Central memory CD8-positive, alpha-beta T cell (primary cell): ENCODE results near the gene PPM1H.
A peak's percentile ranks its signal among the peaks of the same experiment; 100 is the strongest.

Experiments used
- ATAC-seq: fragments of 150-1000 bp; cut with Tn5 transposase; replicated peaks from 2 replicates; pipeline ENCODE4 v1.10.0; 2022; ENCODE audit warnings: mild to moderate bottlenecking, moderate FRiP score, moderate number of reproducible peaks; ENCODE audit not compliant: poor library complexity, severe bottlenecking; ENCODE audit errors: extremely low read depth
- DNase-seq, 2 donors: peaks; one replicate each; pipeline ENCODE4 v3.0.0; 2021; ENCODE audit warnings: low spot score in 2 of 2
- H3K27ac Mint-ChIP-seq: one replicate; pipeline ENCODE4 v1.8.0; 2022; ENCODE audit warnings: low read depth, mild to moderate bottlenecking, moderate library complexity, mixed read lengths
- H3K27me3 Mint-ChIP-seq: one replicate; pipeline ENCODE4 v1.8.0; 2022; ENCODE audit warnings: mixed read lengths
- H3K36me3 Mint-ChIP-seq: one replicate; pipeline ENCODE4 v1.8.0; 2022; ENCODE audit warnings: mild to moderate bottlenecking, moderate library complexity, mixed read lengths; ENCODE audit not compliant: insufficient read depth
- H3K4me1 Mint-ChIP-seq: one replicate; pipeline ENCODE4 v1.8.0; 2022; ENCODE audit warnings: mixed read lengths
- H3K4me3 Mint-ChIP-seq: one replicate; pipeline ENCODE4 v1.8.0; 2022; ENCODE audit warnings: mild to moderate bottlenecking, moderate library complexity, mixed read lengths
- H3K9me3 Mint-ChIP-seq: one replicate; pipeline ENCODE4 v1.8.0; 2022; ENCODE audit warnings: mixed read lengths

The PPM1H gene

GRCh38 chr12:62601765-62602164 is 333.2 kb downstream of the PPM1H start:
- Mint-ChIP-seq H3K9me3 (no peaks in the 10 kb centered on the region), H3K27ac (peak overlapping the region; percentile 98), H3K27me3 (no peaks in the 10 kb centered on the region), H3K4me3 (peak overlapping the region; percentile 95), H3K36me3 (peaks cover 30% of the 10 kb centered on the region), H3K4me1 (peaks cover 31% of the 10 kb centered on the region)
- no peak for ATAC-seq
- no peak for DNase-seq

- peak overlapping the region; percentile 98 for H3K27ac Mint-ChIP-seq
- DNase-seq (no peak), ATAC-seq (no peak)
- H3K9me3 Mint-ChIP-seq, result no peaks in the 10 kb centered on the region
- H3K27me3 Mint-ChIP-seq, result no peaks in the 10 kb centered on the region
- H3K36me3 Mint-ChIP-seq, result peaks cover 28% of the 10 kb centered on the region
- H3K4me1 Mint-ChIP-seq, result peaks cover 13% of the 10 kb centered on the region
- no peak overlapping the region for H3K4me3 Mint-ChIP-seq
Measured at GRCh38 chr12:62599854-62600437, 335.0 kb downstream of the PPM1H start.

- no peak overlapping the region for H3K27ac Mint-ChIP-seq
- peaks cover 22% of the 10 kb centered on the region for H3K36me3 Mint-ChIP-seq
- H3K4me3 Mint-ChIP-seq, result no peak overlapping the region
- H3K27me3 Mint-ChIP-seq, result no peaks in the 10 kb centered on the region
- no peaks in the 10 kb centered on the region for H3K9me3 Mint-ChIP-seq
- ATAC-seq (no peak), DNase-seq (no peak)
- H3K4me1 Mint-ChIP-seq, result peaks cover 4% of the 10 kb centered on the region
Measured at GRCh38 chr12:62598846-62599245, 336.1 kb downstream of the PPM1H start.

- H3K27ac Mint-ChIP-seq, result no peak overlapping the region
- H3K27me3 Mint-ChIP-seq, result no peaks in the 10 kb centered on the region
Measured at GRCh38 chr12:62597253-62597652, 337.7 kb downstream of the PPM1H start.

More at GRCh38 chr12:62597253-62597652, 337.7 kb downstream of the PPM1H start:
- DNase-seq (no peak), ATAC-seq (no peak)
- no peak overlapping the region for H3K4me3 Mint-ChIP-seq
- H3K9me3 Mint-ChIP-seq, result no peaks in the 10 kb centered on the region
- peaks cover 10% of the 10 kb centered on the region for H3K36me3 Mint-ChIP-seq
- no peaks in the 10 kb centered on the region for H3K4me1 Mint-ChIP-seq
